Measurements from ENCODE around the gene ABHD2. TPM values are rescaled to one million over a fixed set of nuclear protein-coding genes. Genes with fewer than 3 reads are reported as not detected.
A peak's percentile ranks its signal among the peaks of the same experiment; 100 is the strongest.

ABHD2 gene
- total and polyA plus RNA-seq, 9 of the 15 experiments (the other 6 are each of a cell fraction or from before 2014, with no cell fraction given): 16.9 to 99.8 (median 47.5) TPM

DNA sequence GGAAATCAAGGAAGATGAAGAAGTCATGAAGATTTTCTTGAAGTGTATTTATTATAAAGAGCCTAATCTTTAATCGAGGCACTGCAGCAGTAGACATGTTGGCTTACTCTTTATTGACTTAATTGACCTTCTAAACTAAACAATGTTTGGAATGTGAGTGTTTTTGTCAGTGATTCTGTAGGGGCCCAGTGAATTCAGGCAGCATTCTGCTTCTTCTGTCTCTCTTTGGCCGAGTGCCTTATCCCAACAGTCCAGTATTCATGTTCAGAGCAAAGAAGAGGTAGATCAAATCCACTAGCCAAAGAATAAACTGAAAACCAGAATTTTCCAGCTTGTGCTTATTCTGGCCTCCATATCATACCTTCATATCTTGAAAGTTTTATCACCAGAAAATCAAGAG is 77.4 kb downstream of the ABHD2 start (continued):
- no peak for TF ChIP-seq ATF1 (CRISPR knock-in tag; IDR thresholded peaks at IDR 0.05)
- no peak for TF ChIP-seq ATF1 (tag; IDR thresholded peaks at IDR 0.05)
- TF ChIP-seq JUNB (CRISPR knock-in tag; conservative IDR thresholded peaks at IDR 0.05): no peak
- no peak for TF ChIP-seq HCFC1 (IDR thresholded peaks at IDR 0.05; ENCODE audit: low read depth, low read length)
- no peak for TF ChIP-seq TARDBP (IDR thresholded peaks at IDR 0.05)

DNA sequence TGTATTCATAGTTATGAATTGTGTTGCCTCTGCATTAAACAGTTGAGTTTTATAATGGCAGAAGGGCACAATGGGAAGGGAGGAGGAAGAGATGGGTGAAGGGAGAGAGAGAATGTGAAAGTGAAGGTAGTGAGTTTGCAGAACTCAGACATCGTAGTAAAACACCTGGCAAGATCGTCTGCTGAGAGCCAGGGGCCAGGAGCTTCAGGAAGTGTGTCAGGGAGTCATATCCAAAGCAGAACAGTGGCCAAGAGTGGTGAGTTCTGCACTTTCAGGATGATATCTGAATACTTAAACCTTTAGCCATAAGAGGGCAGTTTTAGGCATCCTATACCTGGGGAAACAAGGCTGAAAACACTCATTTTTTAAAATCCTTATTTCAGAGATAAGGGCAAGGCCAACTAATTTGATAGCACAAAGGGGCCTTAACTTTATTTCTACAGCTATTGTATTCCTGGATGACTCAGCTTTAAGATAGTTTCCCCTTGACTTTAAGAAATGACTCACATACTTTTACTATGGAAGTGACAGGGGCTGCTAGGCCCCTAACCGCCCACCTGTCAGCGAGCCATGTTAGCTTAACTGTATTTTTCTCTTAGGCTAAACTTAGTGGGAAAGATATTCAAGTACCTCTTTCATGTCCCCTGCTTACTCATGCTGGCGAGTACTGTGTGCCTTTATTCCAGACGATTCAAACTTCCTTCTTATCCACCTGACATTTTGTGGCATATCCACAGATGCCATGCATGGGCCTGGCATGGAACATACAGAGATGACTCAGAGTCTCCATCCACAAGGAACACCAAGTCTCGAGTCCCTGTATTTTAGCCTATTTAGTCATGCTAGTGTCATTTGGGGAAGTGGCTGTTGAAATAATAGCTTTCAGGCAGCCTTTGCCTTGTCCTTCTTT is 79.3 kb downstream of the ABHD2 start:
- Histone ChIP-seq H3K4me2 (ENCODE audit: insufficient read depth, low read length) (no peak overlapping the region; the same call in 1 of the 2 replicates), H3K4me1 (replicated peaks in 1 of 2; ENCODE audit: control insufficient read depth in 2 of 2, insufficient read depth in 2 of 2, low read length in 2 of 2) (peaks cover 0 to 14% of the 10 kb centered on the region in 2 experiments; a peak in 2 of 5 replicates), H3K4me3 (no peak overlapping the region), H3K79me2 (ENCODE audit: control insufficient read depth, insufficient read depth, low read length) (peaks cover 2% of the 10 kb centered on the region; the same call in 1 of the 3 replicates), H3K9me1 (ENCODE audit: control insufficient read depth, insufficient read depth, low read length) (no peaks in the 10 kb centered on the region), H3K36me3 (ENCODE audit: control insufficient read depth, insufficient read depth, low read length) (peaks cover 63% of the 10 kb centered on the region), H4K20me1 (replicated peaks; ENCODE audit: control insufficient read depth, insufficient read depth, low read length) (no peaks in the 10 kb centered on the region), H3K9ac (ENCODE audit: insufficient read depth in 1 of 2, low read depth in 2 of 2, low read length in 2 of 2) (no peak overlapping the region), H2AFZ (ENCODE audit: low read depth, low read length) (no peak overlapping the region), H3K27ac (ENCODE audit: extremely low read depth, low read depth, low read length) (peak overlapping the region; percentile 62; the same call in 2 of the 3 replicates), H3K27me3 (ENCODE audit: control insufficient read depth in 2 of 2, insufficient read depth in 2 of 2, low read length in 2 of 2) (no peaks in the 10 kb centered on the region), H3K9me3 (replicated peaks; ENCODE audit: control insufficient read depth, insufficient read depth, low read depth, low read length) (no peaks in the 10 kb centered on the region)
- BruUV-seq (replicated peaks): no TSS peak
- CTCF ChIA-PET (ENCODE audit: low intra/inter-chr PET ratio): interaction anchor here (0.6 to 0.9 kb wide), 2 partner anchors 103 to 111 kb away, joined by 3 read pairs; no protein-coding TSS in a partner anchor
- 27% methylated on average over 7 of the region's 7 CpGs for WGBS (ENCODE audit: insufficient coverage, low coverage, missing lambda C conversion rate)
- FAIRE-seq: peak; percentile 61
- peak; percentile 41 to 54 (median 48) for DNase-seq (ENCODE audit: extremely low read depth in 1 of 4, low spot score in 3 of 4)
- intact Hi-C loops (cut with micrococcal nuclease) (no loop called here), in situ Hi-C loops (cut with MboI) (no loop called here)
- peak; percentile 64 for ATAC-seq
- POLR2A ChIA-PET: interaction anchor here (0.6 to 1.6 kb wide), 6 partner anchors 10 to 388 kb away, joined by 3 to 6 read pairs (median 3); no protein-coding TSS in a partner anchor
- TF ChIP-seq, protein P1, sequence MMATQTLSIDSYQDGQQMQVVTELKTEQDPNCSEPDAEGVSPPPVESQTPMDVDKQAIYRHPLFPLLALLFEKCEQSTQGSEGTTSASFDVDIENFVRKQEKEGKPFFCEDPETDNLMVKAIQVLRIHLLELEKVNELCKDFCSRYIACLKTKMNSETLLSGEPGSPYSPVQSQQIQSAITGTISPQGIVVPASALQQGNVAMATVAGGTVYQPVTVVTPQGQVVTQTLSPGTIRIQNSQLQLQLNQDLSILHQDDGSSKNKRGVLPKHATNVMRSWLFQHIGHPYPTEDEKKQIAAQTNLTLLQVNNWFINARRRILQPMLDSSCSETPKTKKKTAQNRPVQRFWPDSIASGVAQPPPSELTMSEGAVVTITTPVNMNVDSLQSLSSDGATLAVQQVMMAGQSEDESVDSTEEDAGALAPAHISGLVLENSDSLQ (IDR thresholded peaks at IDR 0.05): 0 out of 2 replicates have a peak, but pooled peaks have one; percentile 25
- TF ChIP-seq ZNF316 (IDR thresholded peaks at IDR 0.05) (peak; percentile 80), SMARCA4 (IDR thresholded peaks at IDR 0.05) (peak; percentile 50; the same call in 1 of the 2 replicates), SMARCE1 (IDR thresholded peaks at IDR 0.05) (peak; percentile 42; the same call in 1 of the 2 replicates), ZBTB7A (IDR thresholded peaks at IDR 0.05; ENCODE audit: borderline replicate concordance, control insufficient read depth, low read depth, low read length) (peak; percentile 57; the same call in 1 of the 2 replicates), BRD4 (IDR thresholded peaks at IDR 0.05) (no peak), MAFG (tag; conservative IDR thresholded peaks at IDR 0.05) (peak; percentile 73), EGR1 (conservative IDR thresholded peaks at IDR 0.05) (peak; percentile 85), NFE2 (IDR thresholded peaks at IDR 0.05; ENCODE audit: low read depth) (peak; percentile 75), MAFF (IDR thresholded peaks at IDR 0.05; ENCODE audit: low read length) (peak; percentile 47; the same call in 1 of the 2 replicates), RBBP5 (IDR thresholded peaks at IDR 0.05; ENCODE audit: borderline replicate concordance, insufficient read depth, low read length, poor library complexity, severe bottlenecking) (peak; percentile 29), JUND (IDR thresholded peaks at IDR 0.05; ENCODE audit: borderline replicate concordance, low read depth, low read length) (peak; percentile 52; the same call in 1 of the 2 replicates), JUND (tag; IDR thresholded peaks at IDR 0.05; ENCODE audit: borderline replicate concordance, low read depth, low read length) (peak; percentile 55; the same call in 2 of the 3 replicates), CBFA2T3 (IDR thresholded peaks at IDR 0.05) (0 out of 2 replicates have a peak, but pooled peaks have one; percentile 7), STAG1 (CRISPR knock-in tag; IDR thresholded peaks at IDR 0.05; ENCODE audit: borderline replicate concordance) (no peak), MTA1 (IDR thresholded peaks at IDR 0.05; ENCODE audit: borderline replicate concordance) (no peak)
- TF ChIP-seq, protein P2, sequence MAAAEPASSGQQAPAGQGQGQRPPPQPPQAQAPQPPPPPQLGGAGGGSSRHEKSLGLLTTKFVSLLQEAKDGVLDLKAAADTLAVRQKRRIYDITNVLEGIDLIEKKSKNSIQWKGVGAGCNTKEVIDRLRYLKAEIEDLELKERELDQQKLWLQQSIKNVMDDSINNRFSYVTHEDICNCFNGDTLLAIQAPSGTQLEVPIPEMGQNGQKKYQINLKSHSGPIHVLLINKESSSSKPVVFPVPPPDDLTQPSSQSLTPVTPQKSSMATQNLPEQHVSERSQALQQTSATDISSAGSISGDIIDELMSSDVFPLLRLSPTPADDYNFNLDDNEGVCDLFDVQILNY (CRISPR knock-in tag; IDR thresholded peaks at IDR 0.05): no peak
